SK-N-SH treated with all-trans-retinoic acid at 6 μM for 48 hours (cell line): Measurements from ENCODE around the gene AK4.

Experiments used
- ARNTL ChIP-seq: fragments of 450-650 bp; formaldehyde crosslinking; IDR thresholded peaks from 2 replicates; pipeline ENCODE4 v1.5.0; 2020; ENCODE audit warnings: low read depth, mild to moderate bottlenecking, moderate library complexity, borderline replicate concordance
- GLIS3 ChIP-seq: fragments of 250-450 bp; sonication (Bioruptor Pico); IDR thresholded peaks from 2 replicates; pipeline ENCODE4 v1.5.0; 2020; ENCODE audit warnings: mild to moderate bottlenecking, moderate library complexity
- ISL1 ChIP-seq: fragments of 250-450 bp; sonication (Bioruptor Pico); IDR thresholded peaks from 2 replicates; pipeline ENCODE4 v2.1.2; 2022; ENCODE audit warnings: mild to moderate bottlenecking, moderate library complexity
- OSR1 ChIP-seq: fragments of 250-450 bp; sonication (Bioruptor Pico); IDR thresholded peaks from 2 replicates; pipeline ENCODE4 v1.8.0; 2022; ENCODE audit warnings: moderate library complexity, mild to moderate bottlenecking, inconsistent platforms
- RARB ChIP-seq: fragments of 250-450 bp; sonication (Bioruptor Pico); IDR thresholded peaks from 2 replicates; pipeline ENCODE4 v1.8.0; 2021; ENCODE audit warnings: mild to moderate bottlenecking, moderate library complexity
- ZFP3 ChIP-seq: fragments of 250-450 bp; sonication (Bioruptor Pico); IDR thresholded peaks from 2 replicates; pipeline ENCODE4 v1.5.0; 2020; ENCODE audit warnings: mild to moderate bottlenecking, moderate library complexity
- ZNF70 ChIP-seq: fragments of 450-650 bp; formaldehyde crosslinking; IDR thresholded peaks from 2 replicates; pipeline ENCODE4 v1.5.0; 2020; ENCODE audit warnings: mild to moderate bottlenecking, moderate library complexity
- TF ChIP-seq, protein P1 (sequence below): fragments of 250-450 bp; sonication (Bioruptor Pico); IDR thresholded peaks from 2 replicates; pipeline ENCODE4 v1.8.0; 2021; ENCODE audit warnings: low read depth, mild to moderate bottlenecking, moderate library complexity, borderline replicate concordance
- TF ChIP-seq, protein P2 (sequence below): fragments of 250-450 bp; sonication (Bioruptor Pico); IDR thresholded peaks from 2 replicates; pipeline ENCODE4 v1.8.0; 2020; ENCODE audit warnings: mild to moderate bottlenecking, moderate library complexity, borderline replicate concordance
- TF ChIP-seq, protein P3 (sequence below): fragments of 250-450 bp; sonication (Bioruptor Pico); IDR thresholded peaks from 2 replicates; pipeline ENCODE4 v1.5.1; 2021; ENCODE audit warnings: mild to moderate bottlenecking, moderate library complexity
- TF ChIP-seq, protein P4 (sequence below): fragments of 250-450 bp; sonication (Bioruptor Pico); IDR thresholded peaks from 2 replicates; pipeline ENCODE4 v1.5.1; 2020; ENCODE audit warnings: low read depth, mild to moderate bottlenecking, moderate library complexity

DNA sequence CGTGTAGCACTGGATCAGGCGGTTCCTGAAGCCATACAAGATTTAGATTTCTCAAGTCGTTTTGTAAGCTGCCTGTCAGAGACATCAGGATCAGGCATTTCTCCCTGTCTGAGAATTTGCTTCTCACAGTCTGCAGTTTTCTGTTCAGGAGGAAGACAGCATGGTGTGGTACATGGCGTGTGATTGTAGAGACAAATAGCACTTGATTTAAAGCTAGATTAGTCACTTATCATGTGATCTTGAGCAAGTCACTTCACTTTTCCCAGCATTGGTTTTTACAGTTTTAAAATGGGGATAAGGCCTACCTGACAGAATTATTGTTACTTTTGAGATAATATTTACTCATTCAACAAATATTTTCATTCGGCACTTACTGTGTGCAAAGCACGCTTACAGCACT lies 63.3 kb downstream of the AK4 start:
- TF ChIP-seq, protein P1, sequence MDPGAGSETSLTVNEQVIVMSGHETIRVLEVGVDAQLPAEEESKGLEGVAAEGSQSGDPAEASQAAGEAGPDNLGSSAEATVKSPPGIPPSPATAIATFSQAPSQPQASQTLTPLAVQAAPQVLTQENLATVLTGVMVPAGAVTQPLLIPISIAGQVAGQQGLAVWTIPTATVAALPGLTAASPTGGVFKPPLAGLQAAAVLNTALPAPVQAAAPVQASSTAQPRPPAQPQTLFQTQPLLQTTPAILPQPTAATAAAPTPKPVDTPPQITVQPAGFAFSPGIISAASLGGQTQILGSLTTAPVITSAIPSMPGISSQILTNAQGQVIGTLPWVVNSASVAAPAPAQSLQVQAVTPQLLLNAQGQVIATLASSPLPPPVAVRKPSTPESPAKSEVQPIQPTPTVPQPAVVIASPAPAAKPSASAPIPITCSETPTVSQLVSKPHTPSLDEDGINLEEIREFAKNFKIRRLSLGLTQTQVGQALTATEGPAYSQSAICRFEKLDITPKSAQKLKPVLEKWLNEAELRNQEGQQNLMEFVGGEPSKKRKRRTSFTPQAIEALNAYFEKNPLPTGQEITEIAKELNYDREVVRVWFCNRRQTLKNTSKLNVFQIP (CRISPR knock-in tag) = no peak
- TF ChIP-seq ZFP3 (CRISPR knock-in tag) (no peak), GLIS3 (no peak), ARNTL (CRISPR knock-in tag) (no peak), ZNF70 (CRISPR knock-in tag) (no peak), RARB (CRISPR knock-in tag) (no peak), ISL1 (CRISPR knock-in tag) (no peak), OSR1 (no peak)
- TF ChIP-seq, protein P2, sequence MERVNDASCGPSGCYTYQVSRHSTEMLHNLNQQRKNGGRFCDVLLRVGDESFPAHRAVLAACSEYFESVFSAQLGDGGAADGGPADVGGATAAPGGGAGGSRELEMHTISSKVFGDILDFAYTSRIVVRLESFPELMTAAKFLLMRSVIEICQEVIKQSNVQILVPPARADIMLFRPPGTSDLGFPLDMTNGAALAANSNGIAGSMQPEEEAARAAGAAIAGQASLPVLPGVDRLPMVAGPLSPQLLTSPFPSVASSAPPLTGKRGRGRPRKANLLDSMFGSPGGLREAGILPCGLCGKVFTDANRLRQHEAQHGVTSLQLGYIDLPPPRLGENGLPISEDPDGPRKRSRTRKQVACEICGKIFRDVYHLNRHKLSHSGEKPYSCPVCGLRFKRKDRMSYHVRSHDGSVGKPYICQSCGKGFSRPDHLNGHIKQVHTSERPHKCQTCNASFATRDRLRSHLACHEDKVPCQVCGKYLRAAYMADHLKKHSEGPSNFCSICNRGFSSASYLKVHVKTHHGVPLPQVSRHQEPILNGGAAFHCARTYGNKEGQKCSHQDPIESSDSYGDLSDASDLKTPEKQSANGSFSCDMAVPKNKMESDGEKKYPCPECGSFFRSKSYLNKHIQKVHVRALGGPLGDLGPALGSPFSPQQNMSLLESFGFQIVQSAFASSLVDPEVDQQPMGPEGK (CRISPR knock-in tag) = no peak
- TF ChIP-seq, protein P3, sequence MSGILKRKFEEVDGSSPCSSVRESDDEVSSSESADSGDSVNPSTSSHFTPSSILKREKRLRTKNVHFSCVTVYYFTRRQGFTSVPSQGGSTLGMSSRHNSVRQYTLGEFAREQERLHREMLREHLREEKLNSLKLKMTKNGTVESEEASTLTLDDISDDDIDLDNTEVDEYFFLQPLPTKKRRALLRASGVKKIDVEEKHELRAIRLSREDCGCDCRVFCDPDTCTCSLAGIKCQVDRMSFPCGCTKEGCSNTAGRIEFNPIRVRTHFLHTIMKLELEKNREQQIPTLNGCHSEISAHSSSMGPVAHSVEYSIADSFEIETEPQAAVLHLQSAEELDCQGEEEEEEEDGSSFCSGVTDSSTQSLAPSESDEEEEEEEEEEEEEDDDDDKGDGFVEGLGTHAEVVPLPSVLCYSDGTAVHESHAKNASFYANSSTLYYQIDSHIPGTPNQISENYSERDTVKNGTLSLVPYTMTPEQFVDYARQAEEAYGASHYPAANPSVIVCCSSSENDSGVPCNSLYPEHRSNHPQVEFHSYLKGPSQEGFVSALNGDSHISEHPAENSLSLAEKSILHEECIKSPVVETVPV (CRISPR knock-in tag) = no peak
- TF ChIP-seq, protein P4, sequence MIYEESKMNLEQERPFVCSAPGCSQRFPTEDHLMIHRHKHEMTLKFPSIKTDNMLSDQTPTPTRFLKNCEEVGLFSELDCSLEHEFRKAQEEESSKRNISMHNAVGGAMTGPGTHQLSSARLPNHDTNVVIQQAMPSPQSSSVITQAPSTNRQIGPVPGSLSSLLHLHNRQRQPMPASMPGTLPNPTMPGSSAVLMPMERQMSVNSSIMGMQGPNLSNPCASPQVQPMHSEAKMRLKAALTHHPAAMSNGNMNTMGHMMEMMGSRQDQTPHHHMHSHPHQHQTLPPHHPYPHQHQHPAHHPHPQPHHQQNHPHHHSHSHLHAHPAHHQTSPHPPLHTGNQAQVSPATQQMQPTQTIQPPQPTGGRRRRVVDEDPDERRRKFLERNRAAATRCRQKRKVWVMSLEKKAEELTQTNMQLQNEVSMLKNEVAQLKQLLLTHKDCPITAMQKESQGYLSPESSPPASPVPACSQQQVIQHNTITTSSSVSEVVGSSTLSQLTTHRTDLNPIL (CRISPR knock-in tag) = no peak
